ENCODE measurements around the gene SRGN.
A peak's percentile ranks its signal among the peaks of the same experiment; 100 is the strongest.
"Not testable (repeated sequence)": the region's sequence is repeated elsewhere in the genome, so short reads cannot be mapped to it uniquely, and the experiment has no call there.

Gene SRGN

GRCh38 chr10:69123747-69124562 lies 36.1 kb downstream of the SRGN start, which contains the start of gene VPS26A:
Gene VPS26A, plus strand, starts transcription at chr10:69124178. Its CDS starts 100 bp downstream, at chr10:69124278.
- Histone ChIP-seq H3K27ac (ENCODE audit: low read depth, low read length) (peak within 1 kb of the TSS; percentile 95), H3K9ac (ENCODE audit: low read length) (peak within 1 kb of the TSS; percentile 99), H3K27me3 (ENCODE audit: control insufficient read depth in 1 of 2, insufficient read depth in 2 of 2, low read length in 2 of 2) (no peaks in the 10 kb centered on the region)

GRCh38 chr10:69124563-69125268 lies 36.8 kb downstream of the SRGN start:
- Histone ChIP-seq H3K4me1 (ENCODE audit: insufficient read depth, low read length) (peaks cover 20% of the 10 kb centered on the region), H3K36me3 (ENCODE audit: insufficient read depth, low read length) (no peaks in the 10 kb centered on the region), H3K27ac (ENCODE audit: low read depth, low read length) (peak overlapping the region; percentile 95), H3K27me3 (ENCODE audit: control insufficient read depth in 1 of 2, insufficient read depth in 2 of 2, low read length in 2 of 2) (no peaks in the 10 kb centered on the region), H3K9me3 (ENCODE audit: low read length) (no peaks in the 10 kb centered on the region), H3K9ac (ENCODE audit: low read length) (peak overlapping the region; percentile 62), H3K4me3 (ENCODE audit: low read depth in 1 of 2, low read length in 2 of 2) (peak overlapping the region; percentile 78 to 92)

More at GRCh38 chr10:69123747-69124562, 36.1 kb downstream of the SRGN start, which contains the start of gene VPS26A:
- H3K4me3 ChIP-seq (ENCODE audit: low read depth in 1 of 2, low read length in 2 of 2): peak within 1 kb of the TSS; percentile 78 to 92
- H3K9me3 ChIP-seq (ENCODE audit: low read length): no peaks in the 10 kb centered on the region
- H3K36me3 ChIP-seq (ENCODE audit: insufficient read depth, low read length): no peaks in the 10 kb centered on the region
- peaks cover 20% of the 10 kb centered on the region for H3K4me1 ChIP-seq (ENCODE audit: insufficient read depth, low read length)

GRCh38 chr10:69125554-69125953 lies 37.7 kb downstream of the SRGN start:
- Histone ChIP-seq H3K9me3 (ENCODE audit: low read length) (no peaks in the 10 kb centered on the region), H3K36me3 (ENCODE audit: insufficient read depth, low read length) (no peaks in the 10 kb centered on the region), H3K9ac (ENCODE audit: low read length) (peak overlapping the region; percentile 62), H3K4me1 (ENCODE audit: insufficient read depth, low read length) (peaks cover 27% of the 10 kb centered on the region), H3K4me3 (ENCODE audit: low read depth in 1 of 2, low read length in 2 of 2) (peak overlapping the region in 1 of 2 donors; percentile 92), H3K27me3 (ENCODE audit: control insufficient read depth in 1 of 2, insufficient read depth in 2 of 2, low read length in 2 of 2) (no peaks in the 10 kb centered on the region), H3K27ac (ENCODE audit: low read depth, low read length) (no peak overlapping the region)

- no peak overlapping the region for H3K9ac ChIP-seq (ENCODE audit: low read length)
- H3K4me1 ChIP-seq (ENCODE audit: insufficient read depth, low read length): peaks cover 19% of the 10 kb centered on the region
- H3K4me3 ChIP-seq (ENCODE audit: low read depth in 1 of 2, low read length in 2 of 2): no peak overlapping the region
- H3K27ac ChIP-seq (ENCODE audit: low read depth, low read length): no peak overlapping the region
- no peaks in the 10 kb centered on the region for H3K9me3 ChIP-seq (ENCODE audit: low read length)
- H3K27me3 ChIP-seq (ENCODE audit: control insufficient read depth in 1 of 2, insufficient read depth in 2 of 2, low read length in 2 of 2): no peaks in the 10 kb centered on the region
- H3K36me3 ChIP-seq (ENCODE audit: insufficient read depth, low read length): peaks cover 13% of the 10 kb centered on the region
These were observed 42.3 kb downstream of the SRGN start for GRCh38 chr10:69130251-69130650.

- Histone ChIP-seq H3K9ac (ENCODE audit: low read length) (no peak overlapping the region), H3K4me3 (ENCODE audit: low read depth in 1 of 2, low read length in 2 of 2) (no peak overlapping the region), H3K27ac (ENCODE audit: low read depth, low read length) (no peak overlapping the region), H3K9me3 (ENCODE audit: low read length) (no peaks in the 10 kb centered on the region), H3K4me1 (ENCODE audit: insufficient read depth, low read length) (no peaks in the 10 kb centered on the region), H3K27me3 (ENCODE audit: control insufficient read depth in 1 of 2, insufficient read depth in 2 of 2, low read length in 2 of 2) (no peaks in the 10 kb centered on the region), H3K36me3 (ENCODE audit: insufficient read depth, low read length) (peaks cover 5% of the 10 kb centered on the region)
These were observed 52.1 kb downstream of the SRGN start for GRCh38 chr10:69139961-69140360.

- H3K4me3 ChIP-seq (ENCODE audit: low read depth in 1 of 2, low read length in 2 of 2): no peak overlapping the region
- H3K27me3 ChIP-seq (ENCODE audit: control insufficient read depth in 1 of 2, insufficient read depth in 2 of 2, low read length in 2 of 2): no peaks in the 10 kb centered on the region
- no peak overlapping the region for H3K27ac ChIP-seq (ENCODE audit: low read depth, low read length)
- H3K9me3 ChIP-seq (ENCODE audit: low read length): no peaks in the 10 kb centered on the region
- H3K9ac ChIP-seq (ENCODE audit: low read length): no peak overlapping the region
- H3K4me1 ChIP-seq (ENCODE audit: insufficient read depth, low read length): no peaks in the 10 kb centered on the region
- H3K36me3 ChIP-seq (ENCODE audit: insufficient read depth, low read length): peaks cover 5% of the 10 kb centered on the region
These were observed 53.4 kb downstream of the SRGN start for GRCh38 chr10:69141304-69141703.

GRCh38 chr10:69142074-69142473 lies 54.2 kb downstream of the SRGN start:
- not testable (repeated sequence) for H3K9ac ChIP-seq (ENCODE audit: low read length); H3K9me3 ChIP-seq (ENCODE audit: low read length); H3K36me3 ChIP-seq (ENCODE audit: insufficient read depth, low read length); H3K27ac ChIP-seq (ENCODE audit: low read depth, low read length); H3K27me3 ChIP-seq (ENCODE audit: control insufficient read depth in 1 of 2, insufficient read depth in 2 of 2, low read length in 2 of 2); H3K4me3 ChIP-seq (ENCODE audit: low read depth in 1 of 2, low read length in 2 of 2); H3K4me1 ChIP-seq (ENCODE audit: insufficient read depth, low read length)

- Histone ChIP-seq H3K4me3 (ENCODE audit: low read depth in 1 of 2, low read length in 2 of 2) (no peak overlapping the region), H3K36me3 (ENCODE audit: insufficient read depth, low read length) (no peaks in the 10 kb centered on the region), H3K9me3 (ENCODE audit: low read length) (no peaks in the 10 kb centered on the region), H3K27ac (ENCODE audit: low read depth, low read length) (no peak overlapping the region), H3K27me3 (ENCODE audit: control insufficient read depth in 1 of 2, insufficient read depth in 2 of 2, low read length in 2 of 2) (no peaks in the 10 kb centered on the region), H3K9ac (ENCODE audit: low read length) (no peak overlapping the region), H3K4me1 (ENCODE audit: insufficient read depth, low read length) (no peaks in the 10 kb centered on the region)
These were observed 55.1 kb downstream of the SRGN start for GRCh38 chr10:69142983-69143382.

- H3K27me3 ChIP-seq (ENCODE audit: control insufficient read depth in 1 of 2, insufficient read depth in 2 of 2, low read length in 2 of 2): no peaks in the 10 kb centered on the region
- H3K36me3 ChIP-seq (ENCODE audit: insufficient read depth, low read length): no peaks in the 10 kb centered on the region
- no peaks in the 10 kb centered on the region for H3K9me3 ChIP-seq (ENCODE audit: low read length)
- no peak overlapping the region for H3K4me3 ChIP-seq (ENCODE audit: low read depth in 1 of 2, low read length in 2 of 2)
- H3K9ac ChIP-seq (ENCODE audit: low read length): no peak overlapping the region
- no peak overlapping the region for H3K27ac ChIP-seq (ENCODE audit: low read depth, low read length)
- H3K4me1 ChIP-seq (ENCODE audit: insufficient read depth, low read length): no peaks in the 10 kb centered on the region
These were observed 57.4 kb downstream of the SRGN start for GRCh38 chr10:69145329-69145728.

- Histone ChIP-seq H3K27ac (ENCODE audit: low read depth, low read length) (no peak overlapping the region), H3K4me1 (ENCODE audit: insufficient read depth, low read length) (no peaks in the 10 kb centered on the region), H3K36me3 (ENCODE audit: insufficient read depth, low read length) (no peaks in the 10 kb centered on the region), H3K9ac (ENCODE audit: low read length) (no peak overlapping the region), H3K27me3 (ENCODE audit: control insufficient read depth in 1 of 2, insufficient read depth in 2 of 2, low read length in 2 of 2) (no peaks in the 10 kb centered on the region), H3K4me3 (ENCODE audit: low read depth in 1 of 2, low read length in 2 of 2) (no peak overlapping the region), H3K9me3 (ENCODE audit: low read length) (no peaks in the 10 kb centered on the region)
These were observed 58.0 kb downstream of the SRGN start for GRCh38 chr10:69145864-69146263.

GRCh38 chr10:69146759-69147158 lies 58.9 kb downstream of the SRGN start:
- no peaks in the 10 kb centered on the region for H3K36me3 ChIP-seq (ENCODE audit: insufficient read depth, low read length)
- no peaks in the 10 kb centered on the region for H3K4me1 ChIP-seq (ENCODE audit: insufficient read depth, low read length)
- H3K9ac ChIP-seq (ENCODE audit: low read length): no peak overlapping the region
- no peaks in the 10 kb centered on the region for H3K27me3 ChIP-seq (ENCODE audit: control insufficient read depth in 1 of 2, insufficient read depth in 2 of 2, low read length in 2 of 2)
- H3K9me3 ChIP-seq (ENCODE audit: low read length): no peaks in the 10 kb centered on the region
- H3K4me3 ChIP-seq (ENCODE audit: low read depth in 1 of 2, low read length in 2 of 2): no peak overlapping the region
- no peak overlapping the region for H3K27ac ChIP-seq (ENCODE audit: low read depth, low read length)
